K562 (cell line): ENCODE data around the gene MCAM. TPM values are rescaled to one million over a fixed set of nuclear protein-coding genes. Genes with fewer than 3 reads are reported as not detected.
A peak's percentile ranks its signal among the peaks of the same experiment; 100 is the strongest.

Experiments
- ATAC-seq: fragments of 200-7000 bp; cut with Tn5 transposase; 3 replicates; pipeline ENCODE4 v1.9.1; 2020; ENCODE audit warnings: moderate library complexity
- BruUV-seq: library from RNA; stranded (reverse); fragments of 400-500 nt; replicated peaks from 2 replicates; lab custom pipeline; 2021; lab: Mats Ljungman, UMichigan
- CTCF ChIA-PET: fragments of 300-600 bp; formaldehyde crosslinking; extraction: SDS; loops from one replicate; lab custom pipeline; 2021; ENCODE audit warnings: low intra/inter-chr PET ratio; lab: Yijun Ruan, JAX
- POLR2A ChIA-PET: fragments of 300-600, 350-650 bp; sonication (Branson Sonifier 250); formaldehyde crosslinking; extraction: SDS; loops from one replicate; lab custom pipeline; 2021; ENCODE audit warnings: antibody characterized with exemption, inconsistent platforms; lab: Yijun Ruan, JAX
- DNase-seq, 4 experiments: peaks; one replicate each; pipeline versions ENCODE4 v3.0.0 to v3.0.0-alpha.2; 2011 to 2018; ENCODE audit warnings: low spot score in 3 of 4, mixed read lengths in 3 of 4; ENCODE audit errors: extremely low read depth in 1 of 4
- FAIRE-seq: peaks from 2 replicates; lab custom pipeline; 2011; peaks lifted over from hg19 to GRCh38; lab: Jason Lieb, UNC
- H2AFZ ChIP-seq: 2 replicates; pipeline ENCODE4 v1.6.0; 2011; ENCODE audit warnings: low read depth, low read length, control low read depth, inconsistent platforms
- H3K27ac ChIP-seq: fragments of 200-600 bp; 3 replicates; pipeline ENCODE4 v1.8.0; 2011; ENCODE audit warnings: low read depth, mild to moderate bottlenecking, control low read depth, inconsistent platforms, low read length, moderate library complexity, mixed read lengths; ENCODE audit errors: extremely low read depth
- H3K27me3 ChIP-seq, 2 experiments: fragments of 300-600 bp in 1 of 2; 2 replicates in 1 of 2; 3 replicates in 1 of 2; pipeline versions ENCODE4 v1.6.0 to v1.8.0; 2011; ENCODE audit warnings: inconsistent platforms in 2 of 2, low read length in 2 of 2, mild to moderate bottlenecking in 1 of 2, mixed read lengths in 1 of 2, moderate library complexity in 1 of 2; ENCODE audit not compliant: control insufficient read depth in 2 of 2, insufficient read depth in 2 of 2
- H3K36me3 ChIP-seq: fragments of 300-600 bp; 3 replicates; pipeline ENCODE4 v1.8.0; 2011; ENCODE audit warnings: mild to moderate bottlenecking, low read length, inconsistent platforms; ENCODE audit not compliant: control insufficient read depth, insufficient read depth
- H3K4me1 ChIP-seq, 2 experiments: fragments of 200-600 bp in 1 of 2; replicated peaks in 1 of 2; 2 replicates in 1 of 2; 3 replicates in 1 of 2; pipeline versions ENCODE4 v1.5.1 to v1.8.0; 2011; ENCODE audit warnings: inconsistent platforms in 2 of 2, low read length in 2 of 2, mild to moderate bottlenecking in 1 of 2, mixed read lengths in 1 of 2, moderate library complexity in 1 of 2; ENCODE audit not compliant: control insufficient read depth in 2 of 2, insufficient read depth in 2 of 2
- H3K4me2 ChIP-seq: 2 replicates; pipeline ENCODE4 v1.6.1; 2011; ENCODE audit warnings: low read length, control low read depth, inconsistent platforms, mixed read lengths; ENCODE audit not compliant: insufficient read depth
- H3K4me3 ChIP-seq: fragments of 200-600 bp; sonication (generic), shearing (Covaris generic); 2 replicates; pipeline ENCODE4 v1.5.1; 2016; ENCODE audit warnings: control low read depth, inconsistent platforms
- H3K79me2 ChIP-seq: fragments of 200-600 bp; 3 replicates; pipeline ENCODE4 v1.8.0; 2011; ENCODE audit warnings: low read length, inconsistent platforms; ENCODE audit not compliant: control insufficient read depth, insufficient read depth
- H3K9ac ChIP-seq, 2 experiments: 2 replicates each; pipeline versions ENCODE4 v1.6.0 to v1.6.1; 2011; ENCODE audit warnings: low read depth in 2 of 2, low read length in 2 of 2, control low read depth in 1 of 2, inconsistent platforms in 1 of 2, mild to moderate bottlenecking in 1 of 2, mixed read lengths in 1 of 2; ENCODE audit not compliant: insufficient read depth in 1 of 2
- H3K9me1 ChIP-seq: one replicate; pipeline ENCODE4 v1.6.0; 2011; ENCODE audit warnings: inconsistent platforms, mild to moderate bottlenecking, low read length, moderate library complexity; ENCODE audit not compliant: control insufficient read depth, insufficient read depth
- H3K9me3 ChIP-seq: replicated peaks from 2 replicates; pipeline ENCODE4 v1.5.1; 2011; ENCODE audit warnings: low read depth, low read length, inconsistent platforms; ENCODE audit not compliant: control insufficient read depth, insufficient read depth
- H4K20me1 ChIP-seq: replicated peaks from 2 replicates; pipeline ENCODE4 v1.6.1; 2011; ENCODE audit warnings: low read length, inconsistent platforms, mixed read lengths; ENCODE audit not compliant: control insufficient read depth, insufficient read depth
- BDP1 ChIP-seq: IDR thresholded peaks from 3 replicates; pipeline ENCODE4 v1.6.1; 2011; ENCODE audit not compliant: insufficient read length, insufficient read depth
- ETS1 ChIP-seq: conservative IDR thresholded peaks from 2 replicates; pipeline ENCODE4 v1.6.1; 2011; ENCODE audit warnings: low read depth, mild to moderate bottlenecking, low read length; ENCODE audit not compliant: control insufficient read depth
- REST ChIP-seq, 2 experiments: fragments of 450-650 bp; formaldehyde crosslinking in 1 of 2; IDR thresholded peaks; 2 replicates each; pipeline versions ENCODE4 v1.4.0 to v1.6.1; 2014 to 2020; ENCODE audit warnings: mild to moderate bottlenecking in 2 of 2, borderline replicate concordance in 1 of 2, low read depth in 1 of 2
- ZMIZ1 ChIP-seq, 2 experiments: fragments of 150-350 bp in 1 of 2; IDR thresholded peaks; 2 replicates each; pipeline ENCODE4 v1.6.1; 2012 to 2016; ENCODE audit warnings: low read depth in 2 of 2, low read length in 2 of 2, mild to moderate bottlenecking in 1 of 2, moderate library complexity in 1 of 2
- ZNF175 ChIP-seq: fragments of 200-800 bp; sonication (Bioruptor generic); IDR thresholded peaks from 2 replicates; pipeline ENCODE4 v1.6.1; 2016; ENCODE audit warnings: low read depth, mild to moderate bottlenecking, missing genetic modification characterization, missing compliant biosample characterization
- WGBS: fragments of 100-300 bp; shearing (Covaris generic); methylation state at CpG from one replicate; pipeline ENCODE4 v1.1.6; 2016; ENCODE audit warnings: low coverage, mixed read lengths; ENCODE audit not compliant: insufficient coverage; ENCODE audit errors: missing lambda C conversion rate; 5-methylcytosine and 5-hydroxymethylcytosine counted together
- in situ Hi-C: fragments of 300-500 bp; cut with MboI; formaldehyde crosslinking; loops from 4 replicates; pipeline ENCODE4 v1.15.0; 2018; ENCODE audit warnings: inconsistent platforms, mixed read lengths
- intact Hi-C: fragments of 100-400 bp; cut with micrococcal nuclease; formaldehyde crosslinking; loops from 2 replicates; pipeline ENCODE4 v1.14.2; 2022
- polyA plus RNA-seq, 8 experiments: library from polyadenylated mRNA; depleted of rRNA in 4 of 8; stranded (reverse) in 5 of 8; unstranded in 3 of 8; fragments of >200 nt; fragmentation: Nextera tagmentation in 2 of 8; fragmentation: Illumina TruSeq in 1 of 8; extraction: Ambion mirVana in 2 of 8; extraction: Trizol in 1 of 8; gene quantifications; 2 replicates each; pipeline versions ENCODE4 v1.2.1 to v1.2.3, GENCODE V29; 2011 to 2014; ENCODE audit warnings: inconsistent platforms in 1 of 8, missing spikeins in 1 of 8
- total RNA-seq, 7 experiments: library from RNA; depleted of rRNA in 6 of 7; stranded (reverse); fragments of >200 nt in 6 of 7; fragmentation: Illumina TruSeq in 2 of 7; extraction: Trizol in 2 of 7; gene quantifications; 2 replicates each; pipeline versions ENCODE4 v1.2.1 to v1.2.3, GENCODE V29; 2011 to 2021; ENCODE audit warnings: low replicate concordance in 1 of 7

MCAM gene
- total and polyA plus RNA-seq, 9 of the 15 experiments (the other 6 are each of a cell fraction or from before 2014, with no cell fraction given) = 14.7 to 118 (median 53.6) TPM

- ATAC-seq = no peak
- Histone ChIP-seq H3K27me3 (no peaks in the 10 kb centered on the region), H3K79me2 (peaks cover 18% of the 10 kb centered on the region; the same call in 2 of the 3 replicates), H3K9me1 (peaks cover 5% of the 10 kb centered on the region), H3K4me2 (no peak overlapping the region), H4K20me1 (no peaks in the 10 kb centered on the region), H3K36me3 (peaks cover 42% of the 10 kb centered on the region), H3K4me3 (no peak overlapping the region), H3K9me3 (no peaks in the 10 kb centered on the region), H3K9ac (peak overlapping the region in 1 of 2 experiments; percentile 54; a peak in 2 of 4 replicates), H3K27ac (no peak overlapping the region), H3K4me1 (peaks cover 34 to 48% of the 10 kb centered on the region in 2 experiments), H2AFZ (no peak overlapping the region)
- no peak for DNase-seq
- in situ Hi-C loops (loop anchor here (5.0 kb wide), 1 partner anchor 113 kb away; no protein-coding TSS in a partner anchor), intact Hi-C loops (loop anchor here (10.0 kb wide), 1 partner anchor 855 kb away; the partner anchor contains the start of gene OAF)
- FAIRE-seq = no peak
- POLR2A ChIA-PET = interaction anchor here (0.6 to 1.4 kb wide), 2 partner anchors 10 to 41 kb away, joined by 4 to 5 read pairs; no protein-coding TSS in a partner anchor
- CTCF ChIA-PET = interaction anchor here (1.8 to 4.1 kb wide), 2 partner anchors 21 to 115 kb away, joined by 5 to 27 read pairs; partner anchors contain the start of gene USP2
- 75% methylated on average over 10 of the region's 10 CpGs for WGBS
- no TSS peak for BruUV-seq
- TF ChIP-seq ZMIZ1 (IDR thresholded peaks at IDR 0.05; ENCODE audit: low read depth in 2 of 2, low read length in 2 of 2) (no peak), ZNF175 (CRISPR knock-in tag) (no peak), REST (IDR thresholded peaks at IDR 0.05; ENCODE audit: borderline replicate concordance) (no peak), REST (CRISPR knock-in tag; IDR thresholded peaks at IDR 0.05; ENCODE audit: low read depth) (no peak), ETS1 (no peak), BDP1 (no peak)
These were observed 42.7 kb upstream of the MCAM start for GRCh38 chr11:119359365-119360214.
